ENCODE measurements around the gene GNS.

The GNS gene

GRCh38 chr12:64798165-64798564, 39.0 kb upstream of the GNS start:
- TF ChIP-seq ZNF274 (IDR thresholded peaks at IDR 0.05; ENCODE audit: low read depth, low read length) (no peak), YY1 (IDR thresholded peaks at IDR 0.05; ENCODE audit: insufficient read depth, insufficient read length) (no peak), SUZ12 (IDR thresholded peaks at IDR 0.05; ENCODE audit: extremely low read depth, insufficient read depth, insufficient read length) (no peak)
- DNase-seq (ENCODE audit: low read depth, low spot score): no peak
- Histone ChIP-seq H3K9me3 (ENCODE audit: insufficient read depth, low read length) (no peaks in the 10 kb centered on the region), H3K4me1 (ENCODE audit: insufficient read depth, insufficient read length) (no peaks in the 10 kb centered on the region), H3K36me3 (ENCODE audit: insufficient read depth, insufficient read length, low read length) (no peaks in the 10 kb centered on the region), H3K4me3 (ENCODE audit: insufficient read length, low read depth) (no peak overlapping the region), H3K9ac (ENCODE audit: insufficient read length, low read depth) (no peak overlapping the region), H3K27me3 (ENCODE audit: insufficient read depth, insufficient read length) (no peaks in the 10 kb centered on the region)

DNA sequence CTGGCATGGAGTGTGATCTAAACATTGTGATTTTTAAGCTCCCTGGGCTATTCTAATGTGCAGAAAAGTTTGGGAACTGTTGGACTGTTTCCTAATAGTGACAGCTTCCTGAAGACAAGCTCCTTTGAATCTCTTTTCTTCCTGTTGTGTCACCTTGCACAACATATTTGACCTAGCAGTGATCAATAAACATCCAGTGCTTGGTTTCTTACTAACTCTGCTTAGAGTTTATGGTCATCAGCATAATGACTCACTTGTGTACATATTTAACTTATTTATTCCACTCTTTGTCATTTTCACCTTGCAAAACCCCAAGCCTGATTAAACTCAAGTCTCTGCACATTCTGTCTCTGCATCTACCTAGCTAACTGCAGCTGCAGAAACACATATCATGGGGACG, 38.0 kb upstream of the GNS start:
- Histone ChIP-seq H3K36me3 (ENCODE audit: insufficient read depth, insufficient read length, low read length) (no peaks in the 10 kb centered on the region), H3K9me3 (ENCODE audit: insufficient read depth, low read length) (no peaks in the 10 kb centered on the region), H3K4me1 (ENCODE audit: insufficient read depth, insufficient read length) (no peaks in the 10 kb centered on the region), H3K9ac (ENCODE audit: insufficient read length, low read depth) (no peak overlapping the region), H3K4me3 (ENCODE audit: insufficient read length, low read depth) (no peak overlapping the region), H3K27me3 (ENCODE audit: insufficient read depth, insufficient read length) (no peaks in the 10 kb centered on the region)
- no peak for DNase-seq (ENCODE audit: low read depth, low spot score)
- TF ChIP-seq YY1 (IDR thresholded peaks at IDR 0.05; ENCODE audit: insufficient read depth, insufficient read length): no peak
- no peak for TF ChIP-seq ZNF274 (IDR thresholded peaks at IDR 0.05; ENCODE audit: low read depth, low read length)
- TF ChIP-seq SUZ12 (IDR thresholded peaks at IDR 0.05; ENCODE audit: extremely low read depth, insufficient read depth, insufficient read length): no peak

DNA sequence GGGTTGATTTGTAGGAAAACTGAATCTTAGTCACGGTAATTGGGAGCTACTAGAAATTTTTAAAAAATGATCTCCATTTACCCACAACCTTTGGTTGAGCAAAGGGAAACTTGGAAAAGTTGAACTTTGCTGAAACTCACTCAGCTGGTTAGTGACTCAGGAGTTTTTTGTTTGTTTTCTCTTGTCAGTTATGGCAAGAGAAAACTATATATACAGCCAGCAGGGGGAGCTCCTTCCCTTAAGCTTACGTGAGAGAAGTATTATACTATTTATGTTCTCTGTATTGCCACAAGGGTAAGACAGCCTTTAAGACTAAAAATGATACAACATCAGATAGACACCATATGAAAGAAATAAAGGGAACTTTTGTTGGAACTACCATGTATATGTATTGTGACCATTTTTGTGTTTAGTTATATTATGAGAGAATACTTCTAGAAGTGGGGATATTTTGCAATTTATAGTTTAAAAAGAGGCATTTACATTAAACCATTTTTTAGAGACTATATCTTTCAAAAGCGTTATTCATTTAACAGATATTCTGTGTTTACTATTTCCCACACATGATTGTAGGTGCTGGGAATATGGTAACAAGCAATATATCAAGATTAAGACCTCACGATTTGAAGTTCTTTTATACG, 37.1 kb upstream of the GNS start:
- peak; percentile 83 for DNase-seq (ENCODE audit: low read depth, low spot score)
- H3K9ac ChIP-seq (ENCODE audit: insufficient read length, low read depth): no peak overlapping the region
- H3K4me1 ChIP-seq (ENCODE audit: insufficient read depth, insufficient read length): no peaks in the 10 kb centered on the region
- no peaks in the 10 kb centered on the region for H3K36me3 ChIP-seq (ENCODE audit: insufficient read depth, insufficient read length, low read length)
- H3K4me3 ChIP-seq (ENCODE audit: insufficient read length, low read depth): no peak overlapping the region
- H3K27me3 ChIP-seq (ENCODE audit: insufficient read depth, insufficient read length): no peaks in the 10 kb centered on the region
- no peaks in the 10 kb centered on the region for H3K9me3 ChIP-seq (ENCODE audit: insufficient read depth, low read length)
- TF ChIP-seq SUZ12 (IDR thresholded peaks at IDR 0.05; ENCODE audit: extremely low read depth, insufficient read depth, insufficient read length) (no peak), YY1 (IDR thresholded peaks at IDR 0.05; ENCODE audit: insufficient read depth, insufficient read length) (no peak), ZNF274 (IDR thresholded peaks at IDR 0.05; ENCODE audit: low read depth, low read length) (no peak)

GRCh38 chr12:64794305-64794704, 35.1 kb upstream of the GNS start:
- TF ChIP-seq SUZ12 (IDR thresholded peaks at IDR 0.05; ENCODE audit: extremely low read depth, insufficient read depth, insufficient read length) (no peak), YY1 (IDR thresholded peaks at IDR 0.05; ENCODE audit: insufficient read depth, insufficient read length) (no peak), ZNF274 (IDR thresholded peaks at IDR 0.05; ENCODE audit: low read depth, low read length) (no peak)
- no peaks in the 10 kb centered on the region for H3K9me3 ChIP-seq (ENCODE audit: insufficient read depth, low read length)

GRCh38 chr12:64793610-64794009, 34.4 kb upstream of the GNS start:
- H3K4me1 ChIP-seq (ENCODE audit: insufficient read depth, insufficient read length): no peaks in the 10 kb centered on the region
- no peak overlapping the region for H3K4me3 ChIP-seq (ENCODE audit: insufficient read length, low read depth)
- no peak for TF ChIP-seq SUZ12 (IDR thresholded peaks at IDR 0.05; ENCODE audit: extremely low read depth, insufficient read depth, insufficient read length)
- TF ChIP-seq YY1 (IDR thresholded peaks at IDR 0.05; ENCODE audit: insufficient read depth, insufficient read length): no peak
- no peak for DNase-seq (ENCODE audit: low read depth, low spot score)
- H3K27me3 ChIP-seq (ENCODE audit: insufficient read depth, insufficient read length): no peaks in the 10 kb centered on the region
- no peak overlapping the region for H3K9ac ChIP-seq (ENCODE audit: insufficient read length, low read depth)
- no peaks in the 10 kb centered on the region for H3K36me3 ChIP-seq (ENCODE audit: insufficient read depth, insufficient read length, low read length)
- H3K9me3 ChIP-seq (ENCODE audit: insufficient read depth, low read length): no peaks in the 10 kb centered on the region

More at GRCh38 chr12:64794305-64794704, 35.1 kb upstream of the GNS start:
- DNase-seq (ENCODE audit: low read depth, low spot score): no peak
- Histone ChIP-seq H3K27me3 (ENCODE audit: insufficient read depth, insufficient read length) (no peaks in the 10 kb centered on the region), H3K4me3 (ENCODE audit: insufficient read length, low read depth) (no peak overlapping the region), H3K36me3 (ENCODE audit: insufficient read depth, insufficient read length, low read length) (no peaks in the 10 kb centered on the region), H3K9ac (ENCODE audit: insufficient read length, low read depth) (no peak overlapping the region), H3K4me1 (ENCODE audit: insufficient read depth, insufficient read length) (no peaks in the 10 kb centered on the region)

DNA sequence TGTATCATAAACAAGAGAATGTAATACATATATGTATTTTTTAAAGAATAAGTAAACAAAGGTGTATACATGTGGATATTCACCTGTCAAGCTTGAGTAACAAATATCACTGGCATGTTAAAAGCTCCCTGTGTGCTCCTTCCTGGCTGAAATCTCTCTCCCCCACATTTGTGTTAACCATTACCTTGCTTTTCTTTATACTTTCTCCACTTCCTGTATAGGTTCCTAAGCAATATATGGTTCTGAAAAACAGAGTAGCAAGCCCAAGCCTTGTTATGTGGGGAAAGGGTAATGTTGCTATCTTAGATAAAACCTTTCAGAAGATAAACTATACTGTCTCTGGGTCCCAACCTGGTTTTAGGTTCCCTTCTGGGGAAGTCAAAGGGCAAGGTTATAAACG, 32.9 kb upstream of the GNS start:
- Histone ChIP-seq H3K4me3 (ENCODE audit: insufficient read length, low read depth) (no peak overlapping the region), H3K36me3 (ENCODE audit: insufficient read depth, insufficient read length, low read length) (no peaks in the 10 kb centered on the region), H3K9ac (ENCODE audit: insufficient read length, low read depth) (no peak overlapping the region), H3K27me3 (ENCODE audit: insufficient read depth, insufficient read length) (no peaks in the 10 kb centered on the region), H3K4me1 (ENCODE audit: insufficient read depth, insufficient read length) (peaks cover 3% of the 10 kb centered on the region), H3K9me3 (ENCODE audit: insufficient read depth, low read length) (no peaks in the 10 kb centered on the region)
- DNase-seq (ENCODE audit: low read depth, low spot score): no peak
- TF ChIP-seq ZNF274 (IDR thresholded peaks at IDR 0.05; ENCODE audit: low read depth, low read length) (no peak), SUZ12 (IDR thresholded peaks at IDR 0.05; ENCODE audit: extremely low read depth, insufficient read depth, insufficient read length) (no peak), YY1 (IDR thresholded peaks at IDR 0.05; ENCODE audit: insufficient read depth, insufficient read length) (no peak)

- Histone ChIP-seq H3K9me3 (ENCODE audit: insufficient read depth, low read length) (no peaks in the 10 kb centered on the region), H3K4me3 (ENCODE audit: insufficient read length, low read depth) (no peak overlapping the region), H3K36me3 (ENCODE audit: insufficient read depth, insufficient read length, low read length) (no peaks in the 10 kb centered on the region), H3K4me1 (ENCODE audit: insufficient read depth, insufficient read length) (peaks cover 3% of the 10 kb centered on the region), H3K9ac (ENCODE audit: insufficient read length, low read depth) (no peak overlapping the region), H3K27me3 (ENCODE audit: insufficient read depth, insufficient read length) (no peaks in the 10 kb centered on the region)
- TF ChIP-seq ZNF274 (IDR thresholded peaks at IDR 0.05; ENCODE audit: low read depth, low read length): no peak
- no peak for TF ChIP-seq YY1 (IDR thresholded peaks at IDR 0.05; ENCODE audit: insufficient read depth, insufficient read length)
- TF ChIP-seq SUZ12 (IDR thresholded peaks at IDR 0.05; ENCODE audit: extremely low read depth, insufficient read depth, insufficient read length): no peak
- DNase-seq (ENCODE audit: low read depth, low spot score): no peak
Measured at GRCh38 chr12:64791036-64791435, 31.8 kb upstream of the GNS start.

Measured in NT2/D1 (cell line).